ENCODE data around the gene EMP3. TPM values are rescaled to one million over a fixed set of nuclear protein-coding genes. Genes with fewer than 3 reads are reported as not detected.

The EMP3 gene
- total and polyA plus RNA-seq, 2 of the 13 experiments (the other 11 are each of a cell fraction or from before 2014, with no cell fraction given) = 2.2 to 7.8 TPM

DNA sequence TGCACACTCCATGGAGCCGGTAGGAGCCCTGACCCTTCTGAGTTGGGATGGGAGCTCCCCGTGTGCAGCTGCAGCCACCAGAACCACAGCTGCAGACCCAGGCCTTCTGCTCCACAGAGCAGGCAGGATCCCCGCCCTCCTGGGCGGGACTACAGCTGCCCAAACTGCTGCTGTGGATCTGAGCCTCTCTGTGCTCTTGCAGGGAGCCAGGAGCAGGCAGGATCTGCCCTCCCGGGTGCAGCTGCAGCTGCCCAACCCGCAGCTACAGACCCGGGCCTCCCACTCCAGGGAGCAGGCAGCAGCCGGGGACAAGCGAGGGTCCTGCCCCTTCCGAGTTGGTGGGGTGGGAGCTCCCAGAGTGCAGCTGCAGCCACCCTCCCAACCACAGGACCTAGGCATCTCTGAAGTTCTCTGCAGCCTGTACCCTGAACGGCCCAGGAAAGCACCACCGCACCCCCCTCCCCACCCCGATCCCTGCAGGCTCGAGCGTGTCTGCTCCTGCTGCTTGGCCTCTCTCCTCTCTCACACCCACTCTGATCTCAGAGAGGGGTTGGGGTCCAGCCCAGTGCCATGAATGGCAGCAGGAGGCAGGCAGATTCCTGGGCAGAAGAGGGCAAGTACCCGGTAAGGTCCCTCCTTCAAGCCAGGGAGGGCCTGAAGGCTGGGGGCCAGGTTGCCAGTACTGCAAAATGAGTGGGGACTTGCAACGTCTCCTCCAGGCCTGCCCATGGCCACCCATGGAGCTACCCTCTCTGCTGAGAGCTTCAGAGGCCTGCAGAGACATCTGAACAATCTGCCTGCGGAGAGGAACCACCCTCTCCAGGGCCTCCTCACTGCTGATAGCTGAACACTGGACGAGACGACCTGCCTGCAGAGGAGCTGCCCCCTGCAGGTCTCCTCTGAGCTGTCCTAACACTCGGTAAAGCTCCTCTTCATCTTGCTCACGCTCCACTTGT, 16.4 kb upstream of the EMP3 start (continued):
- TF ChIP-seq, protein P1, sequence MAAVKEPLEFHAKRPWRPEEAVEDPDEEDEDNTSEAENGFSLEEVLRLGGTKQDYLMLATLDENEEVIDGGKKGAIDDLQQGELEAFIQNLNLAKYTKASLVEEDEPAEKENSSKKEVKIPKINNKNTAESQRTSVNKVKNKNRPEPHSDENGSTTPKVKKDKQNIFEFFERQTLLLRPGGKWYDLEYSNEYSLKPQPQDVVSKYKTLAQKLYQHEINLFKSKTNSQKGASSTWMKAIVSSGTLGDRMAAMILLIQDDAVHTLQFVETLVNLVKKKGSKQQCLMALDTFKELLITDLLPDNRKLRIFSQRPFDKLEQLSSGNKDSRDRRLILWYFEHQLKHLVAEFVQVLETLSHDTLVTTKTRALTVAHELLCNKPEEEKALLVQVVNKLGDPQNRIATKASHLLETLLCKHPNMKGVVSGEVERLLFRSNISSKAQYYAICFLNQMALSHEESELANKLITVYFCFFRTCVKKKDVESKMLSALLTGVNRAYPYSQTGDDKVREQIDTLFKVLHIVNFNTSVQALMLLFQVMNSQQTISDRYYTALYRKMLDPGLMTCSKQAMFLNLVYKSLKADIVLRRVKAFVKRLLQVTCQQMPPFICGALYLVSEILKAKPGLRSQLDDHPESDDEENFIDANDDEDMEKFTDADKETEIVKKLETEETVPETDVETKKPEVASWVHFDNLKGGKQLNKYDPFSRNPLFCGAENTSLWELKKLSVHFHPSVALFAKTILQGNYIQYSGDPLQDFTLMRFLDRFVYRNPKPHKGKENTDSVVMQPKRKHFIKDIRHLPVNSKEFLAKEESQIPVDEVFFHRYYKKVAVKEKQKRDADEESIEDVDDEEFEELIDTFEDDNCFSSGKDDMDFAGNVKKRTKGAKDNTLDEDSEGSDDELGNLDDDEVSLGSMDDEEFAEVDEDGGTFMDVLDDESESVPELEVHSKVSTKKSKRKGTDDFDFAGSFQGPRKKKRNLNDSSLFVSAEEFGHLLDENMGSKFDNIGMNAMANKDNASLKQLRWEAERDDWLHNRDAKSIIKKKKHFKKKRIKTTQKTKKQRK (IDR thresholded peaks at IDR 0.05; ENCODE audit: low read length) = no peak
- TF ChIP-seq ZBTB7B (CRISPR knock-in tag; IDR thresholded peaks at IDR 0.05) (no peak), SALL2 (CRISPR knock-in tag; IDR thresholded peaks at IDR 0.05) (no peak), KMT2B (CRISPR knock-in tag; IDR thresholded peaks at IDR 0.05) (no peak), TRIM24 (CRISPR knock-in tag; IDR thresholded peaks at IDR 0.05) (no peak), NONO (IDR thresholded peaks at IDR 0.05) (no peak), NONO (CRISPR knock-in tag; conservative IDR thresholded peaks at IDR 0.05) (0 out of 2 replicates have a peak, but pooled peaks have one; percentile 56), HMG20A (CRISPR knock-in tag; IDR thresholded peaks at IDR 0.05; ENCODE audit: borderline replicate concordance) (no peak), SMARCE1 (IDR thresholded peaks at IDR 0.05; ENCODE audit: borderline replicate concordance) (no peak), SMC3 (IDR thresholded peaks at IDR 0.05; ENCODE audit: low read length) (0 out of 2 replicates have a peak, but pooled peaks have one; percentile 47), EEA1 (CRISPR knock-in tag; IDR thresholded peaks at IDR 0.05; ENCODE audit: borderline replicate concordance) (no peak), CBX2 (IDR thresholded peaks at IDR 0.05; ENCODE audit: low read depth, low read length) (no peak), CBX2 (CRISPR knock-in tag; IDR thresholded peaks at IDR 0.05; ENCODE audit: low read depth) (no peak), MIXL1 (CRISPR knock-in tag; IDR thresholded peaks at IDR 0.05) (no peak), RFXAP (CRISPR knock-in tag; IDR thresholded peaks at IDR 0.05; ENCODE audit: borderline replicate concordance) (peak; percentile 62; the same call in 1 of the 2 replicates), GLI4 (CRISPR knock-in tag; IDR thresholded peaks at IDR 0.05; ENCODE audit: borderline replicate concordance) (0 out of 2 replicates have a peak, but pooled peaks have one; percentile 53), ZFX (CRISPR knock-in tag; IDR thresholded peaks at IDR 0.05; ENCODE audit: low read depth) (peak; percentile 76), ZNF354B (CRISPR knock-in tag; IDR thresholded peaks at IDR 0.05) (no peak), HIVEP1 (CRISPR knock-in tag; IDR thresholded peaks at IDR 0.05) (no peak), CBFB (CRISPR knock-in tag; IDR thresholded peaks at IDR 0.05) (no peak)
- TF ChIP-seq, protein P2, sequence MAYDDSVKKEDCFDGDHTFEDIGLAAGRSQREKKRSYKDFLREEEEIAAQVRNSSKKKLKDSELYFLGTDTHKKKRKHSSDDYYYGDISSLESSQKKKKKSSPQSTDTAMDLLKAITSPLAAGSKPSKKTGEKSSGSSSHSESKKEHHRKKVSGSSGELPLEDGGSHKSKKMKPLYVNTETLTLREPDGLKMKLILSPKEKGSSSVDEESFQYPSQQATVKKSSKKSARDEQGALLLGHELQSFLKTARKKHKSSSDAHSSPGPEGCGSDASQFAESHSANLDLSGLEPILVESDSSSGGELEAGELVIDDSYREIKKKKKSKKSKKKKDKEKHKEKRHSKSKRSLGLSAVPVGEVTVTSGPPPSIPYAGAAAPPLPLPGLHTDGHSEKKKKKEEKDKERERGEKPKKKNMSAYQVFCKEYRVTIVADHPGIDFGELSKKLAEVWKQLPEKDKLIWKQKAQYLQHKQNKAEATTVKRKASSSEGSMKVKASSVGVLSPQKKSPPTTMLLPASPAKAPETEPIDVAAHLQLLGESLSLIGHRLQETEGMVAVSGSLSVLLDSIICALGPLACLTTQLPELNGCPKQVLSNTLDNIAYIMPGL (CRISPR knock-in tag; IDR thresholded peaks at IDR 0.05; ENCODE audit: borderline replicate concordance in 1 of 2, low read depth in 1 of 2) = peak; percentile 62 to 77; a peak in 3 of 4 replicates
- TF ChIP-seq, protein P3, sequence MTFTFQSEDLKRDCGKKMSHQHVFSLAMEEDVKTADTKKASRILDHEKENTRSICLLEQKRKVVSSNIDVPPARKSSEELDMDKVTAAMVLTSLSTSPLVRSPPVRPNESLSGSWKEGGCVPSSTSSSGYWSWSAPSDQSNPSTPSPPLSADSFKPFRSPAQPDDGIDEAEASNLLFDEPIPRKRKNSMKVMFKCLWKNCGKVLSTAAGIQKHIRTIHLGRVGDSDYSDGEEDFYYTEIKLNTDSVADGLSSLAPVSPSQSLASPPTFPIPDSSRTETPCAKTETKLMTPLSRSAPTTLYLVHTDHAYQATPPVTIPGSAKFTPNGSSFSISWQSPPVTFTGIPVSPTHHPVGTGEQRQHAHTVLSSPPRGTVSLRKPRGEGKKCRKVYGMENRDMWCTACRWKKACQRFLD (CRISPR knock-in tag; IDR thresholded peaks at IDR 0.05; ENCODE audit: borderline replicate concordance) = no peak
